Ovary (tissue), 3 donors: Measurements from ENCODE around the gene SPATA21.
"Not testable (repeated sequence)": the region's sequence is repeated elsewhere in the genome, so short reads cannot be mapped to it uniquely, and the experiment has no call there.

ENCODE experiments used
- CTCF ChIP-seq, 3 donors: fragments of 450-650 bp in 2 of 3; fragments of 200-600 bp in 1 of 3; IDR thresholded peaks; one replicate each; pipeline versions ENCODE4 v1.5.1 to v1.8.0; 2016 to 2022; ENCODE audit warnings: antibody characterized with exemption in 3 of 3, mild to moderate bottlenecking in 1 of 3
- EP300 ChIP-seq: sonication (generic); formaldehyde crosslinking; IDR thresholded peaks from one replicate; pipeline ENCODE4 v1.6.1; 2017; ENCODE audit warnings: antibody characterized with exemption
- donor health status: DM: no; HTN: no; CAD: no.

- not testable (repeated sequence) for TF ChIP-seq CTCF (IDR thresholded peaks at IDR 0.05); EP300
Measured at GRCh38 chr1:16365146-16365498, 72.1 kb downstream of the SPATA21 start.
